H1 (cell line): Measurements from ENCODE around the gene CD8B2. TPM values are rescaled to one million over a fixed set of nuclear protein-coding genes. Genes with fewer than 3 reads are reported as not detected.

ENCODE experiments used
- CBX5 ChIP-seq: fragments of 300-800, 300-1000 bp; sonication (generic); IDR thresholded peaks from 2 replicates; pipeline ENCODE4 v1.7.1; 2016; ENCODE audit warnings: antibody characterized with exemption, low read length, low read depth
- EZH2 ChIP-seq: fragments of 200-600 bp; sonication (generic); IDR thresholded peaks from 2 replicates; pipeline ENCODE4 v1.7.1; 2012; ENCODE audit warnings: low read depth, mild to moderate bottlenecking, moderate library complexity, low read length, inconsistent platforms; ENCODE audit not compliant: severe bottlenecking
- GTF2F1 ChIP-seq: IDR thresholded peaks from 2 replicates; pipeline ENCODE4 v1.6.1; 2012; ENCODE audit warnings: low read depth, low read length, improper control_type of control experiment, borderline replicate concordance
- JUN ChIP-seq: IDR thresholded peaks from 2 replicates; pipeline ENCODE4 v1.6.1; 2011; ENCODE audit warnings: low read depth, mild to moderate bottlenecking, improper control_type of control experiment, low read length
- PHF8 ChIP-seq: fragments of 200-600 bp; sonication (generic); conservative IDR thresholded peaks from 2 replicates; pipeline ENCODE4 v1.7.1; 2012; ENCODE audit warnings: low read depth, mild to moderate bottlenecking, inconsistent platforms, low read length, moderate library complexity
- RNF2 ChIP-seq: fragments of 200-900, 300-1000 bp; sonication (generic); IDR thresholded peaks from 2 replicates; pipeline ENCODE4 v1.7.1; 2016; ENCODE audit warnings: borderline replicate concordance, low read depth, mild to moderate bottlenecking, antibody characterized with exemption, low read length; ENCODE audit not compliant: poor library complexity, severe bottlenecking; ENCODE audit errors: missing control alignments
- SP1 ChIP-seq: IDR thresholded peaks from 2 replicates; pipeline ENCODE4 v1.6.1; 2011; ENCODE audit warnings: low read depth, low read length
- SUZ12 ChIP-seq: fragments of 200-600 bp; sonication (generic); IDR thresholded peaks from 2 replicates; pipeline ENCODE4 v1.6.1; 2012; ENCODE audit warnings: mild to moderate bottlenecking, inconsistent platforms, low read length, moderate library complexity, mixed read lengths
- polyA plus RNA-seq, 7 experiments: library from polyadenylated mRNA; depleted of rRNA in 3 of 7; stranded (reverse) in 5 of 7; unstranded in 2 of 7; fragments of >200 nt in 5 of 7; fragments of 200-250 nt in 2 of 7; gene quantifications; 1 replicate in 5 of 7; 2 replicates in 1 of 7; 4 replicates in 1 of 7; pipeline versions ENCODE4 v1.2.1 to v1.2.3, GENCODE V29; 2011 to 2013; ENCODE audit warnings: missing spikeins in 2 of 7, mixed read lengths in 2 of 7
- total RNA-seq: library from RNA; stranded (reverse); fragmentation: NEBNext Ultra II Directional; extraction: Animal tissue kit (Norgen Biotek cat#: 25700); gene quantifications from 2 replicates; pipeline ENCODE4 v1.2.1, GENCODE V29; 2021

CD8B2 gene
- total and polyA plus RNA-seq, 2 of the 8 experiments (the other 6 are each of a cell fraction or from before 2014, with no cell fraction given) = 0.03 TPM; not detected in 1

DNA sequence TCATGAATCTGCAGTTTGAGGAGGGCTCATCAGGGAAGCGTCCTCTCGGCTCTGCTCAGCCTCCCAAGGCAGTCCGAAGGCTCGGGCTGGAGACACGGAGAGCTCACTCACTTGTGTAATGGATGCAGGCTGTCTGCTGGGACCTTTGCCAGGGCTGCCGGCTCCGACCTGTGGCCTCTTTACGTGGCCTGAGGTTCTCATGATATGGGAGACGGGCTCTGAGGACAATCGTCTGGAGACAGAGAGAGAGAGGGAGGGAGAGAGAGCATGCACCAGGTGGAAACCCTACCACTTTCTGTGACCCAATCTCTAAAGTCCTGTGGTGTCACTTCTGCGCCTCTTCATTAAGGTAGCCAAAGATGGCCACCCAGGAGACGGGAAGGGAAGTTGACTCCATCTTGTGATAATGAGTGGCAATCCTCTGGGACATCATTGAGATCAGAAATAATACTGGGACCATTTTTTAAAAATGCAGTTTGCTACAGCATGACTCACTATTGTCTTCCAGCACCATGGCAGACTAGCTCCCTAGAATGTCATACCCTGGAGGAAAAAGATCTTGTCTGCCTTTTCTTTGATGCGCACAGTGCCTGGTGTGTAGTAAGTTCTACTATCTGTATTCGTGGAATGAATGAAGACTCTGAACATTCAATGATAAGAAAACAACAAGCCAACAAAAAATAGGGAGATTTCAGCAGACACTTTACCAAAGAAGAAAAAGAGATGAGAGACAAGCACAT, 60.2 kb downstream of the CD8B2 start (continued):
- TF ChIP-seq GTF2F1 (no peak), RNF2 (no peak), SUZ12 (no peak), JUN (no peak), CBX5 (no peak), PHF8 (no peak), EZH2 (no peak), SP1 (no peak)
